HepG2 (cell line): ENCODE data around the gene HORMAD2. TPM values are rescaled to one million over a fixed set of nuclear protein-coding genes. Genes with fewer than 3 reads are reported as not detected.
A peak's percentile ranks its signal among the peaks of the same experiment; 100 is the strongest.

Experiments used
- CBX1 ChIP-seq: IDR thresholded peaks from one replicate; pipeline ENCODE4 v1.6.1; 2016; ENCODE audit warnings: antibody characterized with exemption, low read depth
- EEA1 ChIP-seq: sonication (generic); formaldehyde crosslinking; IDR thresholded peaks from 2 replicates; pipeline ENCODE4 v1.5.1; 2020; ENCODE audit warnings: mild to moderate bottlenecking, missing genetic modification reagents, borderline replicate concordance
- GATAD1 ChIP-seq: IDR thresholded peaks from 2 replicates; pipeline ENCODE4 v1.6.1; 2016; ENCODE audit warnings: missing genetic modification reagents, missing compliant biosample characterization
- MED1 ChIP-seq: sonication (generic); formaldehyde crosslinking; IDR thresholded peaks from 2 replicates; pipeline ENCODE4 v1.4.0; 2020; ENCODE audit warnings: missing genetic modification reagents
- PBX3 ChIP-seq: sonication (generic); formaldehyde crosslinking; IDR thresholded peaks from 2 replicates; pipeline ENCODE4 v1.8.1; 2023; ENCODE audit warnings: missing genetic modification reagents, inconsistent platforms, borderline replicate concordance
- PCBP1 ChIP-seq: fragments of 200-400 bp; formaldehyde crosslinking; IDR thresholded peaks from 2 replicates; pipeline ENCODE4 v1.6.1; 2017; ENCODE audit warnings: mild to moderate bottlenecking, low read depth, low read length, borderline replicate concordance
- POGK ChIP-seq: sonication (generic); formaldehyde crosslinking; conservative IDR thresholded peaks from 2 replicates; pipeline ENCODE4 v1.8.0; 2022; ENCODE audit warnings: mild to moderate bottlenecking, moderate library complexity, missing genetic modification reagents
- RFXAP ChIP-seq: sonication (generic); formaldehyde crosslinking; IDR thresholded peaks from 2 replicates; pipeline ENCODE4 v1.4.0; 2020; ENCODE audit warnings: missing genetic modification reagents, borderline replicate concordance
- RORA ChIP-seq: sonication (generic); formaldehyde crosslinking; IDR thresholded peaks from 2 replicates; pipeline ENCODE4 v1.5.0; 2020; ENCODE audit warnings: mild to moderate bottlenecking, missing genetic modification reagents, moderate library complexity
- SALL2 ChIP-seq: sonication (generic); formaldehyde crosslinking; IDR thresholded peaks from 2 replicates; pipeline ENCODE4 v1.8.1; 2023; ENCODE audit warnings: mild to moderate bottlenecking, missing genetic modification reagents, inconsistent platforms
- SATB2 ChIP-seq: sonication (generic); formaldehyde crosslinking; IDR thresholded peaks from 2 replicates; pipeline ENCODE4 v1.5.0; 2020; ENCODE audit warnings: missing genetic modification reagents
- SNAI1 ChIP-seq: sonication (generic); formaldehyde crosslinking; IDR thresholded peaks from 2 replicates; pipeline ENCODE4 v1.5.0; 2020; ENCODE audit warnings: mild to moderate bottlenecking, missing genetic modification reagents, borderline replicate concordance
- SOX5 ChIP-seq: IDR thresholded peaks from 2 replicates; pipeline ENCODE4 v1.6.1; 2016; ENCODE audit warnings: borderline replicate concordance
- TCF7 ChIP-seq: sonication (generic); IDR thresholded peaks from 2 replicates; pipeline ENCODE4 v1.6.1; 2016; ENCODE audit warnings: antibody characterized with exemption, low read depth
- ZBTB7B ChIP-seq: sonication (generic); formaldehyde crosslinking; IDR thresholded peaks from 2 replicates; pipeline ENCODE4 v1.4.0; 2020; ENCODE audit warnings: missing genetic modification reagents
- ZFP36L2 ChIP-seq: sonication (generic); formaldehyde crosslinking; IDR thresholded peaks from 2 replicates; pipeline ENCODE4 v1.4.0; 2020; ENCODE audit warnings: missing genetic modification reagents
- ZNF136 ChIP-seq: sonication (generic); formaldehyde crosslinking; IDR thresholded peaks from 2 replicates; pipeline ENCODE4 v1.8.1; 2022; ENCODE audit warnings: low read depth, mild to moderate bottlenecking, moderate library complexity, missing genetic modification reagents
- ZNF143 ChIP-seq: sonication (generic); formaldehyde crosslinking; IDR thresholded peaks from 2 replicates; pipeline ENCODE4 v1.4.0; 2020; ENCODE audit warnings: missing genetic modification reagents
- ZNF234 ChIP-seq: sonication (generic); formaldehyde crosslinking; conservative IDR thresholded peaks from 2 replicates; pipeline ENCODE4 v1.5.1; 2020; ENCODE audit warnings: mild to moderate bottlenecking, missing genetic modification reagents
- ZNF776 ChIP-seq: sonication (generic); formaldehyde crosslinking; IDR thresholded peaks from 2 replicates; pipeline ENCODE4 v1.4.0; 2020; ENCODE audit warnings: mild to moderate bottlenecking, missing genetic modification reagents
- ZSCAN5A ChIP-seq: sonication (generic); formaldehyde crosslinking; IDR thresholded peaks from 2 replicates; pipeline ENCODE4 v1.8.0; 2022; ENCODE audit warnings: mild to moderate bottlenecking, missing genetic modification reagents, borderline replicate concordance
- polyA plus RNA-seq, 8 experiments: library from polyadenylated mRNA; depleted of rRNA in 3 of 8; stranded (reverse) in 7 of 8; unstranded in 1 of 8; fragments of >200 nt; fragmentation: Illumina TruSeq in 4 of 8; extraction: Trizol in 4 of 8; gene quantifications; 2 replicates each; pipeline versions ENCODE4 v1.2.1 to v1.2.3, GENCODE V29; 2011 to 2016; ENCODE audit warnings: low read depth in 4 of 8, missing spikeins in 1 of 8, mixed read lengths in 1 of 8; ENCODE audit not compliant: insufficient read depth in 1 of 8
- total RNA-seq, 5 experiments: library from RNA; depleted of rRNA; stranded (reverse); fragments of >200 nt; fragmentation: Illumina TruSeq; extraction: Trizol; gene quantifications; 2 replicates each; pipeline ENCODE4 v1.2.3, GENCODE V29; 2016; ENCODE audit warnings: low read depth in 1 of 5
- TF ChIP-seq, protein P1 (sequence below): IDR thresholded peaks from 2 replicates; pipeline ENCODE4 v1.6.1; 2016; ENCODE audit warnings: missing biosample characterization, missing genetic modification reagents, low read depth

Gene HORMAD2
- total and polyA plus RNA-seq, 2 of the 13 experiments (the other 11 are each of a cell fraction or from before 2014, with no cell fraction given) = not detected

DNA sequence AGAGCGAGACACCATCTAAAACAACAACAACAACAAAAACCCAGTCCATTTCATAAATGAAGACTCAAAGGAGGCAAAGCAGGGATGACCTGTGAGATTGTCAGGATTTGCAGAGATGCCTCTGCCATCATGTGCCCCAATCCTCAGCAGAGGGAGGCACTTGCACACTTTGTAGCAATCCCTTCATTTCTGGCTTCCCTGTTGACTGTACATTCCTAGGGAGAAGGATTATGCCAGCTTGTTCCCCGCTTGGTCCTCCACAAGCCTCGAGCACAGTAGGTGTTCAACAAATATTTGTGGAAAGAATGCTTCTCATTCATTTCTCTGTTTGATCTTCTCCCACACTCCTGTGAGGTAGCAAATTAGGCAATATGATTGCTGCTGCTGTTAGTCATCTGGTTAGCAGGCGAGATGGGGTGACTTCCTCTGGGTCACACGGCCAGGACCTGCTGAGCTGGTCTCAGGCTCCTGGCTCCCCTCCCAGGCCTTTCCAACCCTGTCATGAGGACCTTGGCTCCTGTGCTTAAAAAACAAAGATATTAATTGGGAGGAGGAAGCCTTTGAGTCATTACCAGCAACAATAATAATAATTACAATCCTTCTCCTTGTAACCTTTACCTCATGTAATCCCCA is 132.2 kb downstream of the HORMAD2 start (continued):
- TF ChIP-seq ZFP36L2 (CRISPR knock-in tag) (no peak), MED1 (CRISPR knock-in tag) (peak; percentile 91), ZNF234 (CRISPR knock-in tag) (no peak), ZSCAN5A (CRISPR knock-in tag) (no peak), SOX5 (CRISPR knock-in tag) (peak; percentile 87), TCF7 (peak; percentile 87), SALL2 (CRISPR knock-in tag) (0 out of 2 replicates have a peak, but pooled peaks have one; percentile 31), RORA (CRISPR knock-in tag) (no peak), ZNF776 (CRISPR knock-in tag) (no peak), PCBP1 (no peak), POGK (CRISPR knock-in tag) (no peak), ZNF136 (CRISPR knock-in tag) (no peak), GATAD1 (CRISPR knock-in tag) (peak; percentile 40; the same call in 1 of the 2 replicates), RFXAP (no peak; the same call in 1 of the 2 replicates), SNAI1 (CRISPR knock-in tag) (no peak; the same call in 1 of the 2 replicates), ZNF143 (CRISPR knock-in tag) (peak; percentile 46; the same call in 1 of the 2 replicates), CBX1 (peak; percentile 86), ZBTB7B (peak; percentile 76; the same call in 1 of the 2 replicates), EEA1 (CRISPR knock-in tag) (no peak), SATB2 (CRISPR knock-in tag) (no peak), PBX3 (CRISPR knock-in tag) (no peak)
- TF ChIP-seq, protein P1, sequence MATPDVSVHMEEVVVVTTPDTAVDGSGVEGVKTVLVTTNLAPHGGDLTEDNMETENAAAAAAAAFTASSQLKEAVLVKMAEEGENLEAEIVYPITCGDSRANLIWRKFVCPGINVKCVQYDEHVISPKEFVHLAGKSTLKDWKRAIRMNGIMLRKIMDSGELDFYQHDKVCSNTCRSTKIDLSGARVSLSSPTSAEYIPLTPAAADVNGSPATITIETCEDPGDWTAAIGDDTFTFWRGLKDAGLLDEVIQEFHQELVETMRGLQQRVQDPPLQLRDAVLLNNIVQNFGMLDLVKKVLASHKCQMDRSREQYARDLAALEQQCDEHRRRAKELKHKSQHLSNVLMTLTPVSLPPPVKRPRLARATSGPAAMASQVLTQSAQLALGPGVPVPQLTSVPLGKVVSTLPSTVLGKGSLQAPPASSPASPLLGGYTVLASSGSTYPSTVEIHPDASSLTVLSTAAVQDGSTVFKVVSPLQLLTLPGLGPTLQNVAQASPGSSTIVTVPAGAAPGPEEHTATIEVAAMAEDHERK = no peak
